ENCODE data around the gene STXBP6. TPM values are rescaled to one million over a fixed set of nuclear protein-coding genes. Genes with fewer than 3 reads are reported as not detected.

STXBP6 gene
- total and polyA plus RNA-seq, 2 of the 13 experiments (the other 11 are each of a cell fraction or from before 2014, with no cell fraction given): 35.3 to 42.8 TPM

DNA sequence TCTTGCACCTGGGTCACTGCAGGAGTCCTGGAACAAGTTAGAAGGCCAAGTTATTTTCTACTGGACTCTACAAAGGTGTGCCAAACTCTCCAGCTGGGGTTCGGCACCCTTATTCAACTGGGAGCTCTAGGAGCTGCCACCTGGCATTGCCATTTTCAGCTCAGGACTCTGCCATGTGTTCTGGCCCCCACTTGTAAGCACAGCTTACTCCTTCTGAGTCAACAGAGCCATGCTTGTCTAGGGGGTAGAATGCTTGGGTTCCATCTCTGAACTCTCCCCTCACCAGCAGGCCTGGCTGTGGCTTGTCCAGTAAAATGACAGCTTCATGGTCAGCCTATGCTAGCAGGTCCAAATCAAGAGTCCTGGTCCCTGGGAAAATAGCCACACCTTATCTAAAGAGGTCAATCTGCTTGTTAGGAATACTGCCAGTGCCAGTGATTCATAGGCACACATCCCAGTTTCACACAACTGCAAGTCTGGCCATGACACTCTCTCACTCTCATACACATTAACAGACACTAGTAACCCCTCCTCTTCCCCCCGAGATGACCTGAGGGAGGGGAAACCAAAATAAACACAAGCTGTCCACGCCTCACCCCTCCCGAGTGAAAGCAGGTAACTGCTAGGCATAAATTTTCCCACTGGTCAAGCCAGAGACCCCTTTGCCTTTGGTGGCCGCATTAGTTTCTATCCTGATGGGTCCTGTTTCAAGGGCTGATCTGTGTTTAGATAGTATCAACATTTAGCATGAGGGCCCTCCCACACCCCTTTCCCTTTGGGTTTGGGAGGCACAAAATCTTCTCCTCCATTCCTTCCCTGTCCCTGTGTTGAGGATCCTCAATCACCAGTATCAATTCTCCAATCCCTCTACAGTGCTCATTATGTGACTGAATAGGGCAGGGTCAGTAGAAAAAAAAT lies 233.7 kb downstream of the STXBP6 start (continued):
- TF ChIP-seq SKIL (CRISPR knock-in tag; IDR thresholded peaks at IDR 0.05; ENCODE audit: borderline replicate concordance): peak; percentile 62; the same call in 1 of the 2 replicates
- peak; percentile 90 for TF ChIP-seq ZNF501 (CRISPR knock-in tag; IDR thresholded peaks at IDR 0.05)
- TF ChIP-seq, protein P1, sequence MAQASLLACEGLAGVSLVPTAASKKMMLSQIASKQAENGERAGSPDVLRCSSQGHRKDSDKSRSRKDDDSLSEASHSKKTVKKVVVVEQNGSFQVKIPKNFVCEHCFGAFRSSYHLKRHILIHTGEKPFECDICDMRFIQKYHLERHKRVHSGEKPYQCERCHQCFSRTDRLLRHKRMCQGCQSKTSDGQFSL (CRISPR knock-in tag; IDR thresholded peaks at IDR 0.05): peak; percentile 29; the same call in 1 of the 2 replicates
- TF ChIP-seq, protein P2, sequence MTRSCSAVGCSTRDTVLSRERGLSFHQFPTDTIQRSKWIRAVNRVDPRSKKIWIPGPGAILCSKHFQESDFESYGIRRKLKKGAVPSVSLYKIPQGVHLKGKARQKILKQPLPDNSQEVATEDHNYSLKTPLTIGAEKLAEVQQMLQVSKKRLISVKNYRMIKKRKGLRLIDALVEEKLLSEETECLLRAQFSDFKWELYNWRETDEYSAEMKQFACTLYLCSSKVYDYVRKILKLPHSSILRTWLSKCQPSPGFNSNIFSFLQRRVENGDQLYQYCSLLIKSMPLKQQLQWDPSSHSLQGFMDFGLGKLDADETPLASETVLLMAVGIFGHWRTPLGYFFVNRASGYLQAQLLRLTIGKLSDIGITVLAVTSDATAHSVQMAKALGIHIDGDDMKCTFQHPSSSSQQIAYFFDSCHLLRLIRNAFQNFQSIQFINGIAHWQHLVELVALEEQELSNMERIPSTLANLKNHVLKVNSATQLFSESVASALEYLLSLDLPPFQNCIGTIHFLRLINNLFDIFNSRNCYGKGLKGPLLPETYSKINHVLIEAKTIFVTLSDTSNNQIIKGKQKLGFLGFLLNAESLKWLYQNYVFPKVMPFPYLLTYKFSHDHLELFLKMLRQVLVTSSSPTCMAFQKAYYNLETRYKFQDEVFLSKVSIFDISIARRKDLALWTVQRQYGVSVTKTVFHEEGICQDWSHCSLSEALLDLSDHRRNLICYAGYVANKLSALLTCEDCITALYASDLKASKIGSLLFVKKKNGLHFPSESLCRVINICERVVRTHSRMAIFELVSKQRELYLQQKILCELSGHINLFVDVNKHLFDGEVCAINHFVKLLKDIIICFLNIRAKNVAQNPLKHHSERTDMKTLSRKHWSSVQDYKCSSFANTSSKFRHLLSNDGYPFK (CRISPR knock-in tag; IDR thresholded peaks at IDR 0.05; ENCODE audit: borderline replicate concordance): peak; percentile 81; the same call in 1 of the 2 replicates
- TF ChIP-seq ARNT2 (CRISPR knock-in tag; IDR thresholded peaks at IDR 0.05; ENCODE audit: low read depth): 0 out of 2 replicates have a peak, but pooled peaks have one; percentile 32
- TF ChIP-seq, protein P3, sequence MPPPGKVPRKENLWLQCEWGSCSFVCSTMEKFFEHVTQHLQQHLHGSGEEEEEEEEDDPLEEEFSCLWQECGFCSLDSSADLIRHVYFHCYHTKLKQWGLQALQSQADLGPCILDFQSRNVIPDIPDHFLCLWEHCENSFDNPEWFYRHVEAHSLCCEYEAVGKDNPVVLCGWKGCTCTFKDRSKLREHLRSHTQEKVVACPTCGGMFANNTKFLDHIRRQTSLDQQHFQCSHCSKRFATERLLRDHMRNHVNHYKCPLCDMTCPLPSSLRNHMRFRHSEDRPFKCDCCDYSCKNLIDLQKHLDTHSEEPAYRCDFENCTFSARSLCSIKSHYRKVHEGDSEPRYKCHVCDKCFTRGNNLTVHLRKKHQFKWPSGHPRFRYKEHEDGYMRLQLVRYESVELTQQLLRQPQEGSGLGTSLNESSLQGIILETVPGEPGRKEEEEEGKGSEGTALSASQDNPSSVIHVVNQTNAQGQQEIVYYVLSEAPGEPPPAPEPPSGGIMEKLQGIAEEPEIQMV (CRISPR knock-in tag; IDR thresholded peaks at IDR 0.05; ENCODE audit: low read depth): peak; percentile 39; the same call in 1 of the 2 replicates
- no peak; the same call in 2 of the 3 replicates for TF ChIP-seq MXI1 (IDR thresholded peaks at IDR 0.05; ENCODE audit: borderline replicate concordance, low read depth, low read length)
- peak; percentile 92 for TF ChIP-seq ERF (CRISPR knock-in tag; IDR thresholded peaks at IDR 0.05)
- TF ChIP-seq NR0B2 (CRISPR knock-in tag; IDR thresholded peaks at IDR 0.05): peak; percentile 75; the same call in 1 of the 2 replicates
- peak; percentile 44; the same call in 1 of the 2 replicates for TF ChIP-seq GABPB1 (CRISPR knock-in tag; IDR thresholded peaks at IDR 0.05)
- TF ChIP-seq ISL2 (CRISPR knock-in tag; IDR thresholded peaks at IDR 0.05): peak; percentile 91
- TF ChIP-seq PHF21A (CRISPR knock-in tag; IDR thresholded peaks at IDR 0.05): peak; percentile 91
- peak; percentile 46; the same call in 1 of the 2 replicates for TF ChIP-seq ZFX (CRISPR knock-in tag; IDR thresholded peaks at IDR 0.05; ENCODE audit: low read depth)
- TF ChIP-seq ZEB1 (IDR thresholded peaks at IDR 0.05; ENCODE audit: insufficient replicate concordance, low read depth): no peak
- TF ChIP-seq ASH2L (IDR thresholded peaks at IDR 0.05; ENCODE audit: insufficient read length, low read depth, low read length): peak; percentile 31
- TF ChIP-seq ADNP (CRISPR knock-in tag; IDR thresholded peaks at IDR 0.05): no peak
- peak; percentile 10; the same call in 1 of the 2 replicates for TF ChIP-seq ZNF713 (CRISPR knock-in tag; IDR thresholded peaks at IDR 0.05)
- no peak for TF ChIP-seq MLLT10 (CRISPR knock-in tag; IDR thresholded peaks at IDR 0.05)
- no peak; the same call in 1 of the 2 replicates for TF ChIP-seq CREB1 (IDR thresholded peaks at IDR 0.05)
- no peak for TF ChIP-seq CREB1 (CRISPR knock-in tag; IDR thresholded peaks at IDR 0.05)
- TF ChIP-seq ELF1 (CRISPR knock-in tag; IDR thresholded peaks at IDR 0.05): peak; percentile 32; the same call in 1 of the 2 replicates
- TF ChIP-seq ZNF143 (CRISPR knock-in tag; IDR thresholded peaks at IDR 0.05): peak; percentile 47; the same call in 1 of the 2 replicates

All from HepG2 (cell line).